ENCODE data around the gene MPHOSPH10.
"Not testable (repeated sequence)": the region's sequence is repeated elsewhere in the genome, so short reads cannot be mapped to it uniquely, and the experiment has no call there.

DNA sequence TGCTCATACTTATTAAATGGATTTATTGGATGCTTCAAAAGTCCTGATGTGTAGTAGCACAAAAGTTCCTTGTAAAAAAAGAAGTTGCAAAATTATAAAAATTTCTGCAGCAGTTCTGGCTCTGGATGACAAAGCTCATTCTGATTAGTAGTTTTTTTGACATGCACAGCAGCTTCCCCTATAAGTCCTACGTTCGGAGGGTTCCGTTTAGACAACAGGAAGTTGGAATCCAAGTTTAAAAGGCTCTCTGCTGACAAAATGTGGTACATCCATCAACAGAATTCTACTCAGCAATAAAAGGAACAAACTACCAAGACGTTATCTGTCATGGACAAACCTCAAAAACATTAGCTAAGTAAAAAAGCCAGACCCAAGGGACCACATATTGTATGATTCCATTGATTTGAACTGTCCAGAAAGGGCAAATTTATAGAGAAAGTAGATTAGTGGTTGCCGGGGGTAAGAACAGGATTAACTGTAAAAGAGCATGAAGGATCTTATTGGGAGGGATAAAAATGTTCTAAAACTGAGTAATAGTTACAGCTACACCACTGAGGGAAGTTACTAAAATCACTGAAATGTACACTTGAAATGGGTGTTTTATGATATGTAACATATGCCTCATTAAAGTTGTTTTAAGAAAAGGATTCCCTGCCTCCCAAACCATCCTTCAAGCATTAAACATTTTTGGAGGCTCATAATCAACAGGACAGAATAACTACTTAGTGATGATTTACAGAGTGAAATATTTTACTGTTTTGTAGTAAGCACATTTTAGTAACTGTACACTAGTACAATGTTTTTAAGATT is 53.1 kb downstream of the MPHOSPH10 start:
- TF ChIP-seq, protein P1, sequence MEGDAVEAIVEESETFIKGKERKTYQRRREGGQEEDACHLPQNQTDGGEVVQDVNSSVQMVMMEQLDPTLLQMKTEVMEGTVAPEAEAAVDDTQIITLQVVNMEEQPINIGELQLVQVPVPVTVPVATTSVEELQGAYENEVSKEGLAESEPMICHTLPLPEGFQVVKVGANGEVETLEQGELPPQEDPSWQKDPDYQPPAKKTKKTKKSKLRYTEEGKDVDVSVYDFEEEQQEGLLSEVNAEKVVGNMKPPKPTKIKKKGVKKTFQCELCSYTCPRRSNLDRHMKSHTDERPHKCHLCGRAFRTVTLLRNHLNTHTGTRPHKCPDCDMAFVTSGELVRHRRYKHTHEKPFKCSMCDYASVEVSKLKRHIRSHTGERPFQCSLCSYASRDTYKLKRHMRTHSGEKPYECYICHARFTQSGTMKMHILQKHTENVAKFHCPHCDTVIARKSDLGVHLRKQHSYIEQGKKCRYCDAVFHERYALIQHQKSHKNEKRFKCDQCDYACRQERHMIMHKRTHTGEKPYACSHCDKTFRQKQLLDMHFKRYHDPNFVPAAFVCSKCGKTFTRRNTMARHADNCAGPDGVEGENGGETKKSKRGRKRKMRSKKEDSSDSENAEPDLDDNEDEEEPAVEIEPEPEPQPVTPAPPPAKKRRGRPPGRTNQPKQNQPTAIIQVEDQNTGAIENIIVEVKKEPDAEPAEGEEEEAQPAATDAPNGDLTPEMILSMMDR (IDR thresholded peaks at IDR 0.05) = not testable (repeated sequence)
- not testable (repeated sequence) for TF ChIP-seq EP300, POLR2A (IDR thresholded peaks at IDR 0.05)
